IMR-90 (cell line): ENCODE results near the gene DLG3. TPM values are rescaled to one million over a fixed set of nuclear protein-coding genes. Genes with fewer than 3 reads are reported as not detected.

Source experiments
- ATAC-seq: fragments of 200-7000 bp; cut with Tn5 transposase; 2 replicates; pipeline ENCODE4 v1.9.1; 2020; ENCODE audit warnings: low read depth, mild to moderate bottlenecking, moderate library complexity
- BruUV-seq: library from RNA; stranded (reverse); fragments of 400-500 nt; replicated peaks from 2 replicates; lab custom pipeline; 2021; lab: Mats Ljungman, UMichigan
- CTCF ChIA-PET: fragments of 300-600 bp; formaldehyde crosslinking; extraction: SDS; loops from one replicate; lab custom pipeline; 2021; ENCODE audit warnings: antibody characterized with exemption; lab: Yijun Ruan, JAX
- POLR2A ChIA-PET: fragments of 300-600 bp; sonication (Branson Sonifier 250); formaldehyde crosslinking; loops from one replicate; lab custom pipeline; 2022; ENCODE audit warnings: antibody characterized with exemption; ENCODE audit not compliant: unreplicated experiment; lab: Charles Lee
- DNase-seq: peaks from one replicate; pipeline ENCODE4 v3.0.0; 2013
- H2AFZ ChIP-seq: replicated peaks from 2 replicates; pipeline ENCODE3; 2013; ENCODE audit warnings: low read length, mild to moderate bottlenecking; ENCODE audit not compliant: poor library complexity
- H2AK5ac ChIP-seq: 2 replicates; pipeline ENCODE4 v1.6.1; 2013; ENCODE audit warnings: low read depth, low read length, inconsistent platforms
- H2AK9ac ChIP-seq: replicated peaks from 2 replicates; pipeline ENCODE3; 2013; ENCODE audit warnings: mild to moderate bottlenecking, low read depth, low read length, moderate library complexity; ENCODE audit not compliant: poor library complexity
- H2BK120ac ChIP-seq: 2 replicates; pipeline ENCODE4 v1.6.1; 2013; ENCODE audit warnings: low read depth, low read length, inconsistent platforms
- H2BK15ac ChIP-seq: 3 replicates; pipeline ENCODE4 v1.6.1; 2013; ENCODE audit warnings: low read depth, low read length, inconsistent platforms
- H2BK20ac ChIP-seq: 2 replicates; pipeline ENCODE4 v1.6.1; 2013; ENCODE audit warnings: low read depth, mild to moderate bottlenecking, inconsistent platforms, low read length, moderate library complexity
- H2BK5ac ChIP-seq: 2 replicates; pipeline ENCODE4 v1.6.1; 2013; ENCODE audit warnings: mild to moderate bottlenecking, low read depth, low read length, inconsistent platforms; ENCODE audit not compliant: poor library complexity, severe bottlenecking
- H3K14ac ChIP-seq: replicated peaks from 2 replicates; pipeline ENCODE4 v1.6.1; 2013; ENCODE audit warnings: low read depth, low read length, inconsistent platforms
- H3K18ac ChIP-seq: 2 replicates; pipeline ENCODE4 v1.6.1; 2013; ENCODE audit warnings: low read depth, low read length, control low read depth
- H3K23ac ChIP-seq: 2 replicates; pipeline ENCODE4 v1.6.1; 2013; ENCODE audit warnings: low read depth, low read length, inconsistent platforms
- H3K27ac ChIP-seq: 2 replicates; pipeline ENCODE4 v1.5.1; 2013; ENCODE audit warnings: mild to moderate bottlenecking, control low read depth, low read length; ENCODE audit not compliant: insufficient read depth
- H3K27me3 ChIP-seq: 2 replicates; pipeline ENCODE4 v1.6.1; 2013; ENCODE audit warnings: low read length; ENCODE audit not compliant: control insufficient read depth, insufficient read depth
- H3K36me3 ChIP-seq: 2 replicates; pipeline ENCODE4 v1.6.1; 2013; ENCODE audit warnings: low read length, mixed read lengths; ENCODE audit not compliant: control insufficient read depth, insufficient read depth
- H3K4ac ChIP-seq: 2 replicates; pipeline ENCODE4 v1.6.1; 2013; ENCODE audit warnings: low read depth, low read length, inconsistent platforms
- H3K4me1 ChIP-seq: 2 replicates; pipeline ENCODE4 v1.6.1; 2013; ENCODE audit warnings: low read length, mixed read lengths; ENCODE audit not compliant: control insufficient read depth, insufficient read depth
- H3K4me2 ChIP-seq: 2 replicates; pipeline ENCODE4 v1.6.1; 2013; ENCODE audit warnings: low read depth, mild to moderate bottlenecking, control low read depth, low read length, moderate library complexity
- H3K4me3 ChIP-seq: 2 replicates; pipeline ENCODE4 v1.5.1; 2013; ENCODE audit warnings: low read depth, mild to moderate bottlenecking, control low read depth, low read length, moderate library complexity; ENCODE audit not compliant: insufficient read depth
- H3K56ac ChIP-seq: 2 replicates; pipeline ENCODE4 v1.6.1; 2013; ENCODE audit warnings: low read length, inconsistent platforms; ENCODE audit not compliant: insufficient read depth; ENCODE audit errors: extremely low read depth
- H3K79me1 ChIP-seq, 2 experiments: 2 replicates each; pipeline ENCODE4 v1.6.1; 2013; ENCODE audit warnings: low read length in 2 of 2, inconsistent platforms in 1 of 2, low read depth in 1 of 2
- H3K9ac ChIP-seq: 2 replicates; pipeline ENCODE4 v1.6.1; 2013; ENCODE audit warnings: low read depth, low read length, control low read depth
- H3K9me1 ChIP-seq: 2 replicates; pipeline ENCODE4 v1.6.1; 2013; ENCODE audit warnings: low read length, inconsistent platforms; ENCODE audit not compliant: insufficient read depth
- H3K9me3 ChIP-seq: 2 replicates; pipeline ENCODE4 v1.6.1; 2013; ENCODE audit warnings: low read length; ENCODE audit not compliant: control insufficient read depth, insufficient read depth
- H4K20me1 ChIP-seq: 2 replicates; pipeline ENCODE4 v1.6.1; 2013; ENCODE audit warnings: low read length, inconsistent platforms; ENCODE audit not compliant: insufficient read depth
- H4K5ac ChIP-seq: 2 replicates; pipeline ENCODE4 v1.6.1; 2013; ENCODE audit warnings: mild to moderate bottlenecking, low read depth, low read length, control low read depth
- H4K8ac ChIP-seq, 2 experiments: 2 replicates each; pipeline ENCODE4 v1.6.1; 2013; ENCODE audit warnings: low read depth in 2 of 2, low read length in 2 of 2, control low read depth in 1 of 2, inconsistent platforms in 1 of 2
- H4K91ac ChIP-seq: 2 replicates; pipeline ENCODE4 v1.6.1; 2013; ENCODE audit warnings: low read depth, low read length, inconsistent platforms; ENCODE audit not compliant: insufficient read depth
- BHLHE40 ChIP-seq: fragments of 150-350 bp; IDR thresholded peaks from 2 replicates; pipeline ENCODE4 v1.6.1; 2016; ENCODE audit warnings: mild to moderate bottlenecking, low read depth, low read length
- MAZ ChIP-seq: IDR thresholded peaks from 2 replicates; pipeline ENCODE4 v1.6.1; 2012; ENCODE audit warnings: low read depth, mild to moderate bottlenecking, low read length, improper control_type of control experiment, moderate library complexity, borderline replicate concordance
- MXI1 ChIP-seq: IDR thresholded peaks from 2 replicates; pipeline ENCODE4 v1.6.1; 2012; ENCODE audit warnings: low read depth, mild to moderate bottlenecking, low read length, moderate library complexity, borderline replicate concordance
- NFE2L2 ChIP-seq: fragments of 150-350 bp; IDR thresholded peaks from 2 replicates; pipeline ENCODE4 v1.6.1; 2016; ENCODE audit warnings: low read depth, mild to moderate bottlenecking, low read length
- POLR2A ChIP-seq: IDR thresholded peaks from 2 replicates; pipeline ENCODE4 v1.6.1; 2012; ENCODE audit warnings: mild to moderate bottlenecking, low read depth, low read length
- RCOR1 ChIP-seq: IDR thresholded peaks from 2 replicates; pipeline ENCODE4 v1.6.1; 2012; ENCODE audit warnings: mild to moderate bottlenecking, low read length, improper control_type of control experiment; ENCODE audit not compliant: insufficient replicate concordance
- SMC3 ChIP-seq: fragments of 150-350 bp; IDR thresholded peaks from 2 replicates; pipeline ENCODE4 v1.6.1; 2016; ENCODE audit warnings: low read depth, mild to moderate bottlenecking, antibody characterized with exemption, low read length, moderate library complexity
- WGBS, 2 experiments: methylation state at CpG; one replicate each; pipeline versions ENCODE4 v1.1.5 to v1.1.7; 2013; ENCODE audit warnings: missing lambda C conversion rate in 2 of 2; ENCODE audit not compliant: insufficient read length in 1 of 2; ENCODE audit errors: extremely low coverage in 2 of 2; 5-methylcytosine and 5-hydroxymethylcytosine counted together
- dilution Hi-C: fragments of 300-500 bp; cut with HindIII; formaldehyde crosslinking; loops from one replicate; pipeline ENCODE4 v1.14.3; 2018; ENCODE audit warnings: low sequenced_read_pairs; ENCODE audit not compliant: unreplicated experiment
- in situ Hi-C: fragments of 300-500 bp; cut with MboI; formaldehyde crosslinking; loops from 3 replicates; pipeline ENCODE4 v1.14.3; 2019; ENCODE audit warnings: low sequenced_read_pairs, inconsistent platforms, mixed read lengths
- intact Hi-C: fragments of 100-400 bp; cut with micrococcal nuclease; formaldehyde crosslinking; loops from 2 replicates; pipeline ENCODE4 v1.10.0; 2022
- polyA plus RNA-seq, 3 experiments: library from polyadenylated mRNA; depleted of rRNA; stranded (reverse); fragments of >200 nt; gene quantifications; 2 replicates each; pipeline ENCODE4 v1.2.3, GENCODE V29; 2012; ENCODE audit warnings: low replicate concordance in 1 of 3
- total RNA-seq: library from RNA; depleted of rRNA; stranded (reverse); fragments of >200 nt; gene quantifications from 2 replicates; pipeline ENCODE4 v1.2.3, GENCODE V29; 2012
- TF ChIP-seq, protein P1 (sequence below): fragments of 150-350 bp; IDR thresholded peaks from 2 replicates; pipeline ENCODE4 v1.6.1; 2016; ENCODE audit warnings: low read depth, mild to moderate bottlenecking, low read length, moderate library complexity, borderline replicate concordance
- TF ChIP-seq, protein P2 (sequence below): fragments of 150-350 bp; IDR thresholded peaks from 2 replicates; pipeline ENCODE4 v1.6.1; 2017; ENCODE audit warnings: mild to moderate bottlenecking, antibody characterized with exemption, low read length, low read depth
- TF ChIP-seq, protein P3 (sequence below): conservative IDR thresholded peaks from 2 replicates; pipeline ENCODE4 v1.5.1; 2012; ENCODE audit warnings: mild to moderate bottlenecking, low read depth, low read length, improper control_type of control experiment

The DLG3 gene
- total and polyA plus RNA-seq, 2 of the 4 experiments (the other 2 are of a cell fraction) = 11.0 to 27.1 TPM

DNA sequence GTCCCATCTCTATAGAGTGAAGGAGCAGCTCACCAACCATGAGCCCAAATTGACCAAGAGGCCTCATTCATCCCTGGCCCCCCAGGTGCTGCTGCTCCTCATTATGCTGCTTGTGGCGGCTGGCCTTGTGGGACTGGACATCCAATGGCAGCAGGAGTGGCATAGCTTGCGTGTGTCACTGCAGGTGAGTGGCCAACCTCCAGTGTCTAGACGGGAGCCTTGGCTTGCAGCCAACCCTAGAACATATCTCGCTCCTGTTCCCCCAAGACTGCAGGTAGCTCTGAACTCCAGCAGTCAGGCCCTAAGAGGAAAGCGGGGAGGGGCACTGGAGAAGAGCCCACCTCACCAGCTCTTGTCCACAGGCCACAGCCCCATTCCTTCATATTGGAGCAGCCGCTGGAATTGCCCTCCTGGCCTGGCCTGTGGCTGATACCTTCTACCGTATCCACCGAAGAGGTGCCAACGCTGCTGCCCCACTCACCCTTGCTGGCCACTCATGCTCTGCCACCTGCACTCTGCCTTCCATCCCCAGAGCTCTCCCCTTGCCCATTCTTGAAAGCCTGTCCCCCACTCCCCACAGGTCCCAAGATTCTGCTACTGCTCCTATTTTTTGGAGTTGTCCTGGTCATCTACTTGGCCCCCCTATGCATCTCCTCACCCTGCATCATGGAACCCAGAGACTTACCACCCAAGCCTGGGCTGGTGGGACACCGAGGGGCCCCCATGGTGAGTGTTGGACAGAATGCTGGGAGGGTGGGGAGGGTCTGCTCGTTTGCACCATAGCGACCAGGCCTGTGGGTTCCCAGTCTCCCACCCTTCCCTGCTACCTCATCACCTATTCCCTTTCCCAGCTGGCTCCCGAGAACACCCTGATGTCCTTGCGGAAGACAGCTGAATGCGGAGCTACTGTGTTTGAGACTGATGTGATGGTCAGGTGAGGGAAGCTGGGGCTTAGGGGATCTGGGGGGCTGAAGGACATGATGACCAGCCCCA, 18.1 kb upstream of the DLG3 start:
- Histone ChIP-seq H2AK9ac (no peak overlapping the region), H4K20me1 (no peaks in the 10 kb centered on the region), H3K23ac (no peak overlapping the region), H3K27ac (no peak overlapping the region), H2BK5ac (no peak overlapping the region), H4K91ac (no peak overlapping the region), H3K27me3 (peaks cover 3% of the 10 kb centered on the region; the same call in 1 of the 2 replicates), H4K5ac (no peak overlapping the region), H3K9me1 (no peaks in the 10 kb centered on the region), H3K14ac (no peak overlapping the region), H3K4me1 (no peaks in the 10 kb centered on the region), H2AFZ (no peak overlapping the region), H3K79me1 (no peaks in the 10 kb centered on the region), H3K4me2 (no peak overlapping the region), H2BK20ac (no peak overlapping the region), H3K56ac (no peak overlapping the region), H3K4me3 (no peak overlapping the region), H3K9me3 (no peaks in the 10 kb centered on the region), H2AK5ac (no peak overlapping the region), H2BK120ac (no peak overlapping the region), H2BK15ac (no peak overlapping the region), H4K8ac (no peak overlapping the region), H3K4ac (no peak overlapping the region), H3K18ac (no peak overlapping the region), H3K36me3 (no peaks in the 10 kb centered on the region), H3K9ac (no peak overlapping the region)
- POLR2A ChIA-PET = no interaction called here
- WGBS, 2 experiments = 80% methylated on average over 5 of the region's 15 CpGs; no CpG with 5 or more reads in 1 of the 2 experiments
- no peak for DNase-seq
- in situ Hi-C loops (no loop called here), dilution Hi-C loops (no loop called here), intact Hi-C loops (no loop called here)
- CTCF ChIA-PET = no interaction called here
- TF ChIP-seq, protein P1, sequence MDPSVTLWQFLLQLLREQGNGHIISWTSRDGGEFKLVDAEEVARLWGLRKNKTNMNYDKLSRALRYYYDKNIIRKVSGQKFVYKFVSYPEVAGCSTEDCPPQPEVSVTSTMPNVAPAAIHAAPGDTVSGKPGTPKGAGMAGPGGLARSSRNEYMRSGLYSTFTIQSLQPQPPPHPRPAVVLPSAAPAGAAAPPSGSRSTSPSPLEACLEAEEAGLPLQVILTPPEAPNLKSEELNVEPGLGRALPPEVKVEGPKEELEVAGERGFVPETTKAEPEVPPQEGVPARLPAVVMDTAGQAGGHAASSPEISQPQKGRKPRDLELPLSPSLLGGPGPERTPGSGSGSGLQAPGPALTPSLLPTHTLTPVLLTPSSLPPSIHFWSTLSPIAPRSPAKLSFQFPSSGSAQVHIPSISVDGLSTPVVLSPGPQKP = no peak
- TF ChIP-seq, protein P2, sequence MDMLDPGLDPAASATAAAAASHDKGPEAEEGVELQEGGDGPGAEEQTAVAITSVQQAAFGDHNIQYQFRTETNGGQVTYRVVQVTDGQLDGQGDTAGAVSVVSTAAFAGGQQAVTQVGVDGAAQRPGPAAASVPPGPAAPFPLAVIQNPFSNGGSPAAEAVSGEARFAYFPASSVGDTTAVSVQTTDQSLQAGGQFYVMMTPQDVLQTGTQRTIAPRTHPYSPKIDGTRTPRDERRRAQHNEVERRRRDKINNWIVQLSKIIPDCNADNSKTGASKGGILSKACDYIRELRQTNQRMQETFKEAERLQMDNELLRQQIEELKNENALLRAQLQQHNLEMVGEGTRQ = no peak
- TF ChIP-seq NFE2L2 = no peak
- TF ChIP-seq, protein P3, sequence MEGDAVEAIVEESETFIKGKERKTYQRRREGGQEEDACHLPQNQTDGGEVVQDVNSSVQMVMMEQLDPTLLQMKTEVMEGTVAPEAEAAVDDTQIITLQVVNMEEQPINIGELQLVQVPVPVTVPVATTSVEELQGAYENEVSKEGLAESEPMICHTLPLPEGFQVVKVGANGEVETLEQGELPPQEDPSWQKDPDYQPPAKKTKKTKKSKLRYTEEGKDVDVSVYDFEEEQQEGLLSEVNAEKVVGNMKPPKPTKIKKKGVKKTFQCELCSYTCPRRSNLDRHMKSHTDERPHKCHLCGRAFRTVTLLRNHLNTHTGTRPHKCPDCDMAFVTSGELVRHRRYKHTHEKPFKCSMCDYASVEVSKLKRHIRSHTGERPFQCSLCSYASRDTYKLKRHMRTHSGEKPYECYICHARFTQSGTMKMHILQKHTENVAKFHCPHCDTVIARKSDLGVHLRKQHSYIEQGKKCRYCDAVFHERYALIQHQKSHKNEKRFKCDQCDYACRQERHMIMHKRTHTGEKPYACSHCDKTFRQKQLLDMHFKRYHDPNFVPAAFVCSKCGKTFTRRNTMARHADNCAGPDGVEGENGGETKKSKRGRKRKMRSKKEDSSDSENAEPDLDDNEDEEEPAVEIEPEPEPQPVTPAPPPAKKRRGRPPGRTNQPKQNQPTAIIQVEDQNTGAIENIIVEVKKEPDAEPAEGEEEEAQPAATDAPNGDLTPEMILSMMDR = no peak
- no peak for TF ChIP-seq SMC3
- no peak for TF ChIP-seq RCOR1
- TF ChIP-seq MAZ = no peak
- TF ChIP-seq BHLHE40 = no peak
- TF ChIP-seq POLR2A = no peak
- no peak for TF ChIP-seq MXI1
- no TSS peak for BruUV-seq
- ATAC-seq = no peak
